ENCODE results near the gene OLFML1.
"Not testable (repeated sequence)": the region's sequence is repeated elsewhere in the genome, so short reads cannot be mapped to it uniquely, and the experiment has no call there.

The OLFML1 gene

DNA sequence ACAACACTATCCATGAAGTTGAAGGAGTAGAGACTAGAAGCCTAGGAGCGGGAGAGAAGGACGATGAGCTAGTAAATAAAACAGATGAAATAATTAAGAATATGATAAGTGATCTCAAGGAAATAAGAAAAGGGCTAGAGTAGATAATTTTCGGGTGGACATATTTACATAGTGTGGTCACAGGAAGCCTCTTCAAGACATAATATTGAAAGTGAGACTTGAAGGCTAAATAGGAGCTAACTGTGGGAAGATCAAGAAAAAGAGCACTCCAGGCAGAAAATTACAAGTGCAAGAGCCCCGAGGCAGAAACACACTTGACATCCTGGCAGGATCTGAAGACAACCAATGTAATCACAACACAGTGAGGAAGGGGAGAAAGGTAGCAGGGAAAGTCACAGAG is 16.6 kb downstream of the OLFML1 start:
- DNase-seq (ENCODE audit: low read depth in 1 of 2, low spot score in 1 of 2): no peak
- in situ Hi-C loops (cut with HindIII; ENCODE audit: low pct_unique_long_range_greater_than_20kb, low sequenced_read_pairs): no loop called here
- TF ChIP-seq JUND (IDR thresholded peaks at IDR 0.05; ENCODE audit: low read depth): no peak

DNA sequence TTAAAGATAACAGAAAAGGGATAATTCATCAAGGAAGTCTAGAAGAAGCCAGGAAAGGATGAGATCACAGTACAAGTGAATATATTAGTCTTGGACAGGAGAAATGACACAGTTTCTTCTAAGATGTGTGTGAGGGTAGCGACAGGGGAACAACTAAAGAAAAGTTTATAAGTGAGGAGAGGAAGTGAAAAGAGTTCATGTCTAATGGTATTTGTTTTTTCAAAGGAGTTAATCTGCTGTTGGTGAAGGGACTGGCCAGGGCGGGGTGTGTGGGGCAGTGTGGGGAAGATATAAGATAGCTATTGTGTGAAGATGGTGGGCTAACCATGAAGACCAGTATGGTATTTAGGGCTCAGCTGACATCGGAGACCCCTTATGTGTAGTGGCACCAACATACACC is 20.9 kb downstream of the OLFML1 start:
- in situ Hi-C loops (cut with HindIII; ENCODE audit: low pct_unique_long_range_greater_than_20kb, low sequenced_read_pairs): no loop called here
- DNase-seq (ENCODE audit: low read depth in 1 of 2, low spot score in 1 of 2): no peak

GRCh38 chr11:7508087-7508486 is 22.8 kb downstream of the OLFML1 start:
- no peak for TF ChIP-seq JUND (IDR thresholded peaks at IDR 0.05; ENCODE audit: low read depth)
- in situ Hi-C loops (cut with HindIII; ENCODE audit: low pct_unique_long_range_greater_than_20kb, low sequenced_read_pairs): no loop called here
- DNase-seq (ENCODE audit: low read depth in 1 of 2, low spot score in 1 of 2): no peak

More for the DNA sequence above, 20.9 kb downstream of the OLFML1 start:
- no peak for TF ChIP-seq JUND (IDR thresholded peaks at IDR 0.05; ENCODE audit: low read depth)

DNA sequence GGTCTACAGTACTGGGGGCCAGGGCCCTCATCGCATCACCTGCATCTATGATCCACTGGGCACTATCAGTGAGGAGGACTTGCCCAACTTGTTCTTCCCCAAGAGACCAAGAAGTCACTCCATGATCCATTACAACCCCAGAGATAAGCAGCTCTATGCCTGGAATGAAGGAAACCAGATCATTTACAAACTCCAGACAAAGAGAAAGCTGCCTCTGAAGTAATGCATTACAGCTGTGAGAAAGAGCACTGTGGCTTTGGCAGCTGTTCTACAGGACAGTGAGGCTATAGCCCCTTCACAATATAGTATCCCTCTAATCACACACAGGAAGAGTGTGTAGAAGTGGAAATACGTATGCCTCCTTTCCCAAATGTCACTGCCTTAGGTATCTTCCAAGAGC is 24.7 kb downstream of the OLFML1 start:
- no peak for DNase-seq (ENCODE audit: low read depth in 1 of 2, low spot score in 1 of 2)
- TF ChIP-seq JUND (IDR thresholded peaks at IDR 0.05; ENCODE audit: low read depth): no peak
- in situ Hi-C loops (cut with HindIII; ENCODE audit: low pct_unique_long_range_greater_than_20kb, low sequenced_read_pairs): no loop called here

GRCh38 chr11:7511401-7511800 is 26.1 kb downstream of the OLFML1 start:
- peak in 1 of 2 experiments; percentile 33 for DNase-seq (ENCODE audit: low read depth in 1 of 2, low spot score in 1 of 2)
- in situ Hi-C loops (cut with HindIII; ENCODE audit: low pct_unique_long_range_greater_than_20kb, low sequenced_read_pairs): no loop called here
- TF ChIP-seq JUND (IDR thresholded peaks at IDR 0.05; ENCODE audit: low read depth): no peak

GRCh38 chr11:7512525-7513233 is 27.4 kb downstream of the OLFML1 start:
- no peak for TF ChIP-seq JUND (IDR thresholded peaks at IDR 0.05; ENCODE audit: low read depth)
- DNase-seq (ENCODE audit: low read depth in 1 of 2, low spot score in 1 of 2): peak in 1 of 2 experiments; percentile 2
- in situ Hi-C loops (cut with HindIII; ENCODE audit: low pct_unique_long_range_greater_than_20kb, low sequenced_read_pairs): no loop called here

GRCh38 chr11:7513234-7514098 is 28.2 kb downstream of the OLFML1 start, which contains the start of gene PPFIBP2:
TSS of gene PPFIBP2 (plus strand) at chr11:7513999. CDS start at chr11:7549476, 35,477 bp downstream.
- in situ Hi-C loops (cut with HindIII; ENCODE audit: low pct_unique_long_range_greater_than_20kb, low sequenced_read_pairs): no loop called here
- no peak for TF ChIP-seq JUND (IDR thresholded peaks at IDR 0.05; ENCODE audit: low read depth)
- DNase-seq (ENCODE audit: low read depth in 1 of 2, low spot score in 1 of 2): peak; percentile 74 to 75

- TF ChIP-seq JUND (IDR thresholded peaks at IDR 0.05; ENCODE audit: low read depth): no peak
- in situ Hi-C loops (cut with HindIII; ENCODE audit: low pct_unique_long_range_greater_than_20kb, low sequenced_read_pairs): no loop called here
- peak in 1 of 2 experiments; percentile 19 for DNase-seq (ENCODE audit: low read depth in 1 of 2, low spot score in 1 of 2)
Observed at GRCh38 chr11:7514099-7514591, 28.8 kb downstream of the OLFML1 start.

DNA sequence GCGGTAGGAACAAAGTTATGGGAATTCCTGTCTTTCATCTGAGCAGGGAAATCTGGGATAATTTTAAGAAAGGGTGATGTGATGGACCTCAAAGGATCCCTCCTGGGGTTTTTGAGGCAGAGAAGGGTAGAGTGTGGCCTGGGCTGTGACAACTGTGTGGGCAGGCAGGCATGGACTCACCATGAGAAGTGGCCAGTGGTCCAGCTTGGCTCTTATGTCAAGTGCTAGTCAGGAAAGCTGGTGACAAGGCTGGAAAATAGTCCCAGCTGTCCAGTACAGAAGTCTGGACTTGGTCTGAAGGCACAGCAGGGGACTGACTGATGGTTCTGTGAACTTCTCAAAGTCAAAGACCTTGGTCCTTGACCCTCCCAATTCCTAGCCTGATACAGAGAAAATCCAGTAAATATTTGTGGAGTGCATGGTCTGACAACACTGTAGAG is 30.2 kb downstream of the OLFML1 start:
- no peak for TF ChIP-seq JUND (IDR thresholded peaks at IDR 0.05; ENCODE audit: low read depth)
- in situ Hi-C loops (cut with HindIII; ENCODE audit: low pct_unique_long_range_greater_than_20kb, low sequenced_read_pairs): no loop called here
- no peak for DNase-seq (ENCODE audit: low read depth in 1 of 2, low spot score in 1 of 2)

DNA sequence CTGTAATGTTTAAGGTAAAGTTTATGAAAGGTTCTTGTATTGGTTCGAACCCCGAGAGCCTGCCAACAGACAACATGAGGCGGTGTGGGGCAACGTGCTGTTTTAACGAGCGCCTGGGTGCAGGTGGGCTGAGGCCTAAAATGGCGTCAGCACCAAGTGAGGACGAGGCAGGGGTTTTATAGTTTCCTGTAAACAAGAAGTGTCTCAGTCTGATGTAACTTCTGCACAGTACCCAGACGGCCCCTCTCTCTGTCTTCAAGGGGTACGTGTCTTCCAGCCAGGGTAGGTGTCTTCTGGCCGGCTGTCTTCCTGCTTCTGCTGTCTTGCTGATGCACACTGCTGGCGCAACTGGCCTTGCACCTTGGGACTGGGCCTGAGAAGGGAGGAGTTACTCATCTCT is 31.2 kb downstream of the OLFML1 start:
- TF ChIP-seq JUND (IDR thresholded peaks at IDR 0.05; ENCODE audit: low read depth): no peak
- in situ Hi-C loops (cut with HindIII; ENCODE audit: low pct_unique_long_range_greater_than_20kb, low sequenced_read_pairs): no loop called here

DNA sequence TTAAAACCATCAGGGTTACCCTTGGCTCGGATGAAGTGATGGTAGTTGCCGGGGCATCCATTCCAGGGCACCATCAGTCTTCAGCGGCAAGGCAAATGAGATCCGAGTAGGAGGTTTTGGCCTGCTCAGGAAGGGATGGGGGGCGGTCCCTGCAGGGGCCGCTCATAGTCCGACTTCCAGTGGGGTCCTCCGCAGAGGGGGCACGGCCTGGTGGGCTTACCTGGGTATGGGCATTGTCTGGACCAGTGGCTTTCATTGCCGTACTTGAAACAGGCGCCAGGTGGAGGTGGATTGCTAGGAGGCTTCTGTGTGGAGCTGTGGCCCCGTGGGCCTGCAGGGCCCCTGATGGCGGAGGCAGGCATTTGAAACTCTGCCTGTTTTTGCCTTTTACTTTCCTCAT is 32.4 kb downstream of the OLFML1 start:
- DNase-seq (ENCODE audit: low read depth in 1 of 2, low spot score in 1 of 2); in situ Hi-C loops (cut with HindIII; ENCODE audit: low pct_unique_long_range_greater_than_20kb, low sequenced_read_pairs): not testable (repeated sequence)

More for the DNA sequence above, 31.2 kb downstream of the OLFML1 start:
- DNase-seq (ENCODE audit: low read depth in 1 of 2, low spot score in 1 of 2): no peak

DNA sequence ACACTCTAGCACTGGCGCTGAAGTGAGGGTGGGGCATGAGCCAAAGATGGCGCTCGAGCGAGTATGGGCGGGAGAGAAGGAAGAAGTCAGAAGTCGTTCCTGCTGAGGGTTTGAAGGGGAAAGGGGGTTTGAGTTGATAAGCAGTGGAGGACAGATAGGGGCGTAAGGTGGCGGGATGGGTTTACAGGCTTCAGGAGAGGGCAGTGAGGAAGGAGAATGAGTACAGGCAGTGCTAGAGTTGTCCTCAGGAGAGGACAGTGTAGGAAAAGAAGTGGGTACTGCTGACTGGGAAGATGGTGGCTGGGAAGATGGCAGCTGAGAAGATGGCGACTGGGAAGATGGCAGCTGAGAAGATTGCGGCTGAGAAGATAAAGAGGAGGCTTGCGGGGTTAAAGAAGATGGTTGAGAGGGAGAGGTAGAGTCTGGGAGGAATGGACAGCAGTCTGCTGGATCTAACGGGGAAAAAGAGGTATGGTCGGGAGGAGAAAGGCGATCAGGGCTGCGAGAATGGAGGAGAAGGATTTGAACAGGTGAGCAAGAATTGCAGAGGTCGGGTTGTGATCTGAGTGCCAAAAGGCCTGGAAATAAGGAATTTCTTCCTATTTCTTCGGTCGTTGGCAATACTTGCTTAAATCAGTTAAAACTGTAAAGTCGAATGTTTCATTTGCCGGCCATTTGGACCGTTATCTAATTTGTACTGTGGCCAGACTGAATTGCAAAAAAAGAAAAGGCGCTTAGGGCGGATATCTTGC is 33.7 kb downstream of the OLFML1 start:
- in situ Hi-C loops (cut with HindIII; ENCODE audit: low pct_unique_long_range_greater_than_20kb, low sequenced_read_pairs): no loop called here
- no peak for DNase-seq (ENCODE audit: low read depth in 1 of 2, low spot score in 1 of 2)
- no peak for TF ChIP-seq JUND (IDR thresholded peaks at IDR 0.05; ENCODE audit: low read depth)

Data from T47D (cell line).